ENCODE data around the gene SLC25A1.

SLC25A1 gene

GRCh38 chr22:19149047-19149883 is 29.3 kb downstream of the SLC25A1 start:
- Mint-ChIP-seq H3K4me3 (no peak overlapping the region), H3K9me3 (peaks cover 13% of the 10 kb centered on the region), H3K27me3 (ENCODE audit: low read depth) (peaks cover 84% of the 10 kb centered on the region), H3K27ac (no peak overlapping the region), H3K4me1 (peaks cover 6% of the 10 kb centered on the region), H3K36me3 (ENCODE audit: low read depth) (peaks cover 4% of the 10 kb centered on the region)
- TF ChIP-seq, protein P1, sequence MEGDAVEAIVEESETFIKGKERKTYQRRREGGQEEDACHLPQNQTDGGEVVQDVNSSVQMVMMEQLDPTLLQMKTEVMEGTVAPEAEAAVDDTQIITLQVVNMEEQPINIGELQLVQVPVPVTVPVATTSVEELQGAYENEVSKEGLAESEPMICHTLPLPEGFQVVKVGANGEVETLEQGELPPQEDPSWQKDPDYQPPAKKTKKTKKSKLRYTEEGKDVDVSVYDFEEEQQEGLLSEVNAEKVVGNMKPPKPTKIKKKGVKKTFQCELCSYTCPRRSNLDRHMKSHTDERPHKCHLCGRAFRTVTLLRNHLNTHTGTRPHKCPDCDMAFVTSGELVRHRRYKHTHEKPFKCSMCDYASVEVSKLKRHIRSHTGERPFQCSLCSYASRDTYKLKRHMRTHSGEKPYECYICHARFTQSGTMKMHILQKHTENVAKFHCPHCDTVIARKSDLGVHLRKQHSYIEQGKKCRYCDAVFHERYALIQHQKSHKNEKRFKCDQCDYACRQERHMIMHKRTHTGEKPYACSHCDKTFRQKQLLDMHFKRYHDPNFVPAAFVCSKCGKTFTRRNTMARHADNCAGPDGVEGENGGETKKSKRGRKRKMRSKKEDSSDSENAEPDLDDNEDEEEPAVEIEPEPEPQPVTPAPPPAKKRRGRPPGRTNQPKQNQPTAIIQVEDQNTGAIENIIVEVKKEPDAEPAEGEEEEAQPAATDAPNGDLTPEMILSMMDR (IDR thresholded peaks at IDR 0.05; ENCODE audit: unreplicated experiment in 3 of 3), result no peak

GRCh38 chr22:19148417-19149046 is 30.0 kb downstream of the SLC25A1 start:
- H3K27ac Mint-ChIP-seq, result no peak overlapping the region
- TF ChIP-seq, protein P1 (IDR thresholded peaks at IDR 0.05; ENCODE audit: unreplicated experiment in 3 of 3), result no peak
- peaks cover 4% of the 10 kb centered on the region for H3K36me3 Mint-ChIP-seq (ENCODE audit: low read depth)
- H3K4me1 Mint-ChIP-seq, result peaks cover 12% of the 10 kb centered on the region
- H3K4me3 Mint-ChIP-seq, result no peak overlapping the region
- H3K9me3 Mint-ChIP-seq, result peaks cover 9% of the 10 kb centered on the region
- H3K27me3 Mint-ChIP-seq (ENCODE audit: low read depth), result peaks cover 77% of the 10 kb centered on the region

- H3K36me3 Mint-ChIP-seq (ENCODE audit: low read depth), result peaks cover 4% of the 10 kb centered on the region
- peaks cover 12% of the 10 kb centered on the region for H3K4me1 Mint-ChIP-seq
- no peak overlapping the region for H3K4me3 Mint-ChIP-seq
- peaks cover 64% of the 10 kb centered on the region for H3K27me3 Mint-ChIP-seq (ENCODE audit: low read depth)
- TF ChIP-seq, protein P1 (IDR thresholded peaks at IDR 0.05; ENCODE audit: unreplicated experiment in 3 of 3), result no peak
- peaks cover 4% of the 10 kb centered on the region for H3K9me3 Mint-ChIP-seq
- no peak overlapping the region for H3K27ac Mint-ChIP-seq
These were observed 31.2 kb downstream of the SLC25A1 start for GRCh38 chr22:19147195-19147780.

DNA sequence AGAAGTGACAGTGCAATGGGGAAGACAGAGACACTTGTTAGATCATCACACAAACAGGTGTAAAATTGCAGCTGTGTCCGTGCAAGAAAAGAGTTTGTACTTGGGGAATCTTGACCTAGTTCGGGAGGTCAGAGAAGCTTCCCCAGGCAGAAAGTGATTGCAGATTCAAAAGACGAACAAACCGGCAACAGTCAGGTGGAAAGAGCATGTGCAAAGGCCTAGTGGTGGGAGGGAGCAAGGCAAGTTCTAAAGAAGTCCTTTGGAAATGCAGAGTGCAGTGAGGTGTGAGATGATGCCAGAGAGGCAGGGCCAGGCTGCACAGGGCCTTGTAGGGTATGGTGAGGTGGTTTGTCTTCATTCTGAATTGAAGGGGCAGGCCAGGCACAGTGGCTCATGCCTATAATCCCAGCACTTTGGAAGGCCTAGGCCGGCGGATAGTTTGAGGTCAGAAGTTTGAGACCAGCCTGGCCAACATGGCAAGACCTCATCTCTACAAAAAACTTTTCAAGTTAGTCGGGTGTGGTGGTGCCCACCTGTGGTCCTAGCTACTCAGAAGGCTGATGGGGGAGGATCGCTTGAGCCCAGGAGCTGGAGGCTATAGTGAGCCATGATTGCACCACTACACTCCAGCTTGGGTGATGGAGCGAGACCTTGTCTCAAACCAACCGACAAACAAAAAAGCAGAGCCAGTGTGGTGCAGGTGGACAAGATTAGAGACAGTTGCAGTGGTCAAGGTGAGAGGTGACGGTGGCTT is 32.1 kb downstream of the SLC25A1 start:
- TF ChIP-seq, protein P1 (IDR thresholded peaks at IDR 0.05; ENCODE audit: unreplicated experiment in 3 of 3), result no peak
- Mint-ChIP-seq H3K4me3 (no peak overlapping the region), H3K36me3 (ENCODE audit: low read depth) (peaks cover 5% of the 10 kb centered on the region), H3K27ac (no peak overlapping the region), H3K9me3 (no peaks in the 10 kb centered on the region), H3K4me1 (peaks cover 12% of the 10 kb centered on the region), H3K27me3 (ENCODE audit: low read depth) (peaks cover 55% of the 10 kb centered on the region)

- Mint-ChIP-seq H3K36me3 (ENCODE audit: low read depth) (peaks cover 18% of the 10 kb centered on the region), H3K4me3 (peak overlapping the region; percentile 95 to 99 (median 95)), H3K27me3 (ENCODE audit: low read depth) (peaks cover 41% of the 10 kb centered on the region), H3K4me1 (peaks cover 12% of the 10 kb centered on the region), H3K27ac (peak overlapping the region in 1 of 3 experiments; percentile 1), H3K9me3 (no peaks in the 10 kb centered on the region)
- TF ChIP-seq, protein P1 (IDR thresholded peaks at IDR 0.05; ENCODE audit: unreplicated experiment in 3 of 3), result no peak
These were observed 34.6 kb downstream of the SLC25A1 start for GRCh38 chr22:19143967-19144400.

Data from nephron (organoid).